NCI-H1092 (cell line): ENCODE data around the gene VWCE.
"Not testable (repeated sequence)": the region's sequence is repeated elsewhere in the genome, so short reads cannot be mapped to it uniquely, and the experiment has no call there.

ENCODE experiments used
- DNase-seq: peaks from one replicate; lab custom pipeline; 2025; lab: John Stamatoyannopoulos, UW

The VWCE gene

GRCh38 chr11:61252332-61252731 lies 42.8 kb downstream of the VWCE start:
- DNase-seq = not testable (repeated sequence)

GRCh38 chr11:61250796-61251765 lies 44.0 kb downstream of the VWCE start:
- DNase-seq = not testable (repeated sequence)

- DNase-seq = not testable (repeated sequence)
Measured at GRCh38 chr11:61249201-61249600, 45.9 kb downstream of the VWCE start.

GRCh38 chr11:61248071-61248470 lies 47.0 kb downstream of the VWCE start:
- not testable (repeated sequence) for DNase-seq

- DNase-seq = not testable (repeated sequence)
Measured at GRCh38 chr11:61245284-61245964, 49.7 kb downstream of the VWCE start.

GRCh38 chr11:61241526-61241925 lies 53.6 kb downstream of the VWCE start:
- DNase-seq = not testable (repeated sequence)

GRCh38 chr11:61240875-61241274 lies 54.2 kb downstream of the VWCE start, which contains the start of gene PGA5:
Gene PGA5, plus strand, starts transcription at chr11:61241175. Its CDS starts 52 bp downstream, at chr11:61241227.
- not testable (repeated sequence) for DNase-seq

- DNase-seq = not testable (repeated sequence)
Measured at GRCh38 chr11:61240288-61240687, 54.8 kb downstream of the VWCE start.

- not testable (repeated sequence) for DNase-seq
Measured at GRCh38 chr11:61237130-61237529, 58.0 kb downstream of the VWCE start.

- not testable (repeated sequence) for DNase-seq
Measured at GRCh38 chr11:61232548-61233145, 62.5 kb downstream of the VWCE start.

GRCh38 chr11:61231585-61231984 lies 63.5 kb downstream of the VWCE start:
- DNase-seq = not testable (repeated sequence)

GRCh38 chr11:61231033-61231432 lies 64.1 kb downstream of the VWCE start:
- DNase-seq = not testable (repeated sequence)

- not testable (repeated sequence) for DNase-seq
Measured at GRCh38 chr11:61229458-61229857, 65.7 kb downstream of the VWCE start.

GRCh38 chr11:61226457-61227137 lies 68.5 kb downstream of the VWCE start:
- not testable (repeated sequence) for DNase-seq

GRCh38 chr11:61222692-61223091 lies 72.4 kb downstream of the VWCE start:
- DNase-seq = not testable (repeated sequence)

GRCh38 chr11:61222047-61222446 lies 73.1 kb downstream of the VWCE start, which contains the start of gene PGA4:
Gene PGA4, plus strand, starts transcription at chr11:61222347. Its CDS starts 54 bp downstream, at chr11:61222401.
- DNase-seq = not testable (repeated sequence)

- DNase-seq = not testable (repeated sequence)
Measured at GRCh38 chr11:61219016-61219415, 76.1 kb downstream of the VWCE start.

- not testable (repeated sequence) for DNase-seq
Measured at GRCh38 chr11:61218306-61218705, 76.8 kb downstream of the VWCE start.

- not testable (repeated sequence) for DNase-seq
Measured at GRCh38 chr11:61213711-61214324, 81.3 kb downstream of the VWCE start.

GRCh38 chr11:61212202-61212601 lies 82.9 kb downstream of the VWCE start:
- not testable (repeated sequence) for DNase-seq
